WERI-Rb-1 (cell line): Measurements from ENCODE around the gene ATP4B.

Experiments used
- DNase-seq: peaks from one replicate; pipeline ENCODE4 v3.0.0-alpha.2; 2020
- H3K27ac ChIP-seq: fragments of 250-450 bp; sonication (Bioruptor Pico); 2 replicates; pipeline ENCODE4 v1.5.1; 2020; ENCODE audit warnings: mild to moderate bottlenecking, moderate library complexity
- H3K27me3 ChIP-seq: fragments of 250-450 bp; sonication (Bioruptor Pico); 2 replicates; pipeline ENCODE4 v1.5.1; 2021; ENCODE audit warnings: mild to moderate bottlenecking, low read depth, moderate library complexity; ENCODE audit not compliant: insufficient read depth, severe bottlenecking
- H3K36me3 ChIP-seq: fragments of 250-450 bp; sonication (Bioruptor Pico); 2 replicates; pipeline ENCODE4 v1.5.1; 2020; ENCODE audit warnings: mild to moderate bottlenecking, moderate library complexity
- H3K4me3 ChIP-seq: 2 replicates; pipeline ENCODE4 v1.5.1; 2011; ENCODE audit warnings: low read depth, mild to moderate bottlenecking, control low read depth, low read length
- H3K9me3 ChIP-seq: fragments of 250-450 bp; sonication (Bioruptor Pico); 2 replicates; pipeline ENCODE4 v1.5.1; 2021; ENCODE audit warnings: mild to moderate bottlenecking, moderate library complexity; ENCODE audit not compliant: severe bottlenecking
- TF ChIP-seq, protein P1 (sequence below): IDR thresholded peaks from 2 replicates; pipeline ENCODE4 v1.5.1; 2011; ENCODE audit warnings: low read depth, mild to moderate bottlenecking, control low read depth, inconsistent platforms, low read length

The ATP4B gene

DNA sequence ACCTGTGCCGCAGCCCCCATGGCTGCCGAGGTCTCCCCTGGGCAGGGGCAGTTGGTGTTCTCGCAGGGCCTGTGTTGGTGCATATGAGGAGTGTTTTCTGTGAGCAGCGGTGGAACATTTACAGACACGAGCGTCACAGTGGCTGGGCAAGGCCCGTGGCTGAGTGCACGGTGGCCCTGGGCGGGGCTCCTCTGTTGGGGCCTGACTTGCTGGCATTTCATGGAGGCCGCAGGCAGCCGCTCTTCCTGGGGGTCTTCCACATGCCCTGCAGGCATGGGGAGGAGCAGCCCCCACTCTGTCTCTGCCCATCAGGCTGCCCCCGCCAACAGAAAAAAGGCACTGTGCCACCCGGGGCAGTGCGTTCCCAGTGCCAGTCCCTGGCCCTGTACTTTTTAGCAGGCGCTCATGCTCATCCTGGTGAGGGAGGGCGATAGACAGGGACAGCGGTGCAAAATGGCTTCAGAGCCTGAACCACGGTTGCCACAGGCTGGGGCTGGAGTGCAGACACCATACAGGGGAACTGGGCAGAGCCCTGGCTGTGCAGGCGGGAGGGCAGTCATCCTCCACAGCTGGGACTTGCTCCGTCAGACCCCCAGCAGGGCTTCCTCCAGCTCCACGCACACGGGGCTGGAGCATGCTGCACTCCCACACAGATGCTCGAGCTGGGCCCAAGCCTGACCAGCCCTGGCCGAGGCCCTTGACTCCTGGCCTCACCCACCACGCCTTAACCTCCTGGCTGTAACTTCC, 49.9 kb downstream of the ATP4B start:
- TF ChIP-seq, protein P1, sequence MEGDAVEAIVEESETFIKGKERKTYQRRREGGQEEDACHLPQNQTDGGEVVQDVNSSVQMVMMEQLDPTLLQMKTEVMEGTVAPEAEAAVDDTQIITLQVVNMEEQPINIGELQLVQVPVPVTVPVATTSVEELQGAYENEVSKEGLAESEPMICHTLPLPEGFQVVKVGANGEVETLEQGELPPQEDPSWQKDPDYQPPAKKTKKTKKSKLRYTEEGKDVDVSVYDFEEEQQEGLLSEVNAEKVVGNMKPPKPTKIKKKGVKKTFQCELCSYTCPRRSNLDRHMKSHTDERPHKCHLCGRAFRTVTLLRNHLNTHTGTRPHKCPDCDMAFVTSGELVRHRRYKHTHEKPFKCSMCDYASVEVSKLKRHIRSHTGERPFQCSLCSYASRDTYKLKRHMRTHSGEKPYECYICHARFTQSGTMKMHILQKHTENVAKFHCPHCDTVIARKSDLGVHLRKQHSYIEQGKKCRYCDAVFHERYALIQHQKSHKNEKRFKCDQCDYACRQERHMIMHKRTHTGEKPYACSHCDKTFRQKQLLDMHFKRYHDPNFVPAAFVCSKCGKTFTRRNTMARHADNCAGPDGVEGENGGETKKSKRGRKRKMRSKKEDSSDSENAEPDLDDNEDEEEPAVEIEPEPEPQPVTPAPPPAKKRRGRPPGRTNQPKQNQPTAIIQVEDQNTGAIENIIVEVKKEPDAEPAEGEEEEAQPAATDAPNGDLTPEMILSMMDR, result no peak
- H3K27ac ChIP-seq, result no peak overlapping the region
- H3K36me3 ChIP-seq, result peaks cover 94% of the 10 kb centered on the region
- no peak for DNase-seq
- no peaks in the 10 kb centered on the region for H3K9me3 ChIP-seq
- no peak overlapping the region for H3K4me3 ChIP-seq
- H3K27me3 ChIP-seq, result no peaks in the 10 kb centered on the region

DNA sequence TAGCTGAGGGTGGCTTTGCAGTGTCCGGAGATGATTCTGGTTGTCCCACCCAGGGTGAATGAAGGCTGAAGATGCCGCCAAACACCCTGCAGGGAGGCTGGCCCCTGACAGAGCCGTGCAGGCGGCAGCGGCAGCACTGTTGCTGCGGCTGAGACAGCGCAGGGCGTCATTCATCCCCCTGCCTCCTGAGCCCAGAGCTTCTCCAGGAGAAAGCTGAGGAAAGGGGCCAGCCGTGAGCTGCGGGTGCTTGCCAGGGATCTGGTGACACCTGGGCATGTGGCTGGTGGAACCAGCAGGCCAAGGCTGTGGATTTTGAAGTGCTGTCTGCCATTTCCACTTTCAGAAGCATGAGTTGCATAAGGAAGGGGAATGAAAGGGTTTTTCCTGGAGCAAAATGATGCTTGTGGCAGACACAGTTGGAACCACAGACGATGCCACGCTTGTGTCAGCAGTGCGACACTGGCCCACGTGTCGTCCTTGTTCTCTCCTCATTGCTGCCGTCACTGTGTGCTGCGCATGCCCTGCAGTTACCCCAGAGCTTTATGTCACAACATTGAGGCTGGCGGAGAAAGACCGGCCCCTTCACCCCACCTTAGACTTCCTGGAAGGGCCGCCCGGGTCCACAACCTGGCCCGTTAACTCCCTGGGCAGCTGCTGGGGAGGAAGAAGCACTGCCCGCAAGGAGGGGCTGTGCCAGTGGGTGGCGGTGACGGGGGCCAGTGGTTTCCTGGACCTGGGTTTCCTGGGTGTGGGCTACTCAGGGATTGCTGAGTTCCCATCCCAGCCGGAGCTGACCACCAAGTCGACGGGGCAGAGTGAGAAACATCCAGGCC, 50.7 kb downstream of the ATP4B start:
- Histone ChIP-seq H3K27ac (no peak overlapping the region), H3K9me3 (no peaks in the 10 kb centered on the region), H3K4me3 (no peak overlapping the region), H3K36me3 (peaks cover 94% of the 10 kb centered on the region), H3K27me3 (no peaks in the 10 kb centered on the region)
- DNase-seq, result no peak
- TF ChIP-seq, protein P1, result no peak

DNA sequence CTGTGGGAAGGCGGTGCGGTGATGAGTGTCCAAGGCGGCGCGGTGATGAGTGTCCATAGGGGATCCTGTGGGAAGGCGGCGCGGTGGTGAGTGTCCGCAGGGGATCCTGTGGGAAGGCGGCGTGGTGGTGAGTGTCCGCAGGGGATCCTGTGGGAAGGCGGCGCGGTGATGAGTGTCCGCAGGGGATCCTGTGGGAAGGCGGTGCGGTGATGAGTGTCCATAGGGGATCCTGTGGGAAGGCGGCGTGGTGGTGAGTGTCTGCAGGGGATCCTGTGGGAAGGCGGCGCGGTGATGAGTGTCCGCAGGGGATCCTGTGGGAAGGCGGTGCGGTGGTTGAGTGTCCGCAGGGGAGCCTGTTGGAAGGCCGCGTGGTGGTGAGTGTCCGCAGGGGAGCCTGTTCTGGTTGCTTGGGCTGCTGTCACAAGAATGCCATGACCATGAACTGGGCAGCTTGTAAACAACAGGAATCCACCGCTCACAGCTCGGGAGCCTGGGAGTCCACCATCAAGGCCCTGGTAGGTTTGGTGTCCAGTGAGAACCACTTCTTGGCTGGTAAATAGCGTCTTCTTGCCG, 52.0 kb downstream of the ATP4B start:
- H3K27me3 ChIP-seq, result no peaks in the 10 kb centered on the region
- H3K36me3 ChIP-seq, result peaks cover 88% of the 10 kb centered on the region
- TF ChIP-seq, protein P1, result no peak
- DNase-seq, result no peak
- no peak overlapping the region for H3K4me3 ChIP-seq
- no peak overlapping the region for H3K27ac ChIP-seq
- H3K9me3 ChIP-seq, result no peaks in the 10 kb centered on the region

DNA sequence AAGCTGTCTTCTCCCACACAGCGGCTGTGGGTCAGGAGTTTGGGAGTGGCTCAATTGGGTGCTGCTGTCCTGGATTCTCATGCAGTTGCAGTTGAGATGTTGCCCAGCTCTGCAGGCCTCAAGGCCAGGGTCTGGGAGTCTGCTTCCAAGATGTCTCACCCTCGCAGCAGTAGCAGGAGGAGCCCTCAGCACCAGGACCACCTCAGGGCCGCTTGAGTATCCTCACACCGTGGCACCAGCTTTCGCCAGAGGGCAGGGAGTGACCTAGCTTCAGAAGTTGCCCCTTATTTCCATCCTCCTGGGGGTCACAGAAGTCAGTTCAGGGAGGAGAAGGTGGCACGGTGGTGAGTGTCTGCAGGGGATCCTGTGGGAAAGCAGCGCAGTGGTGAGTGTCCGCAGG, 52.5 kb downstream of the ATP4B start:
- TF ChIP-seq, protein P1, result no peak
- Histone ChIP-seq H3K4me3 (no peak overlapping the region), H3K36me3 (peaks cover 88% of the 10 kb centered on the region), H3K9me3 (no peaks in the 10 kb centered on the region), H3K27me3 (no peaks in the 10 kb centered on the region), H3K27ac (no peak overlapping the region)
- DNase-seq, result no peak

DNA sequence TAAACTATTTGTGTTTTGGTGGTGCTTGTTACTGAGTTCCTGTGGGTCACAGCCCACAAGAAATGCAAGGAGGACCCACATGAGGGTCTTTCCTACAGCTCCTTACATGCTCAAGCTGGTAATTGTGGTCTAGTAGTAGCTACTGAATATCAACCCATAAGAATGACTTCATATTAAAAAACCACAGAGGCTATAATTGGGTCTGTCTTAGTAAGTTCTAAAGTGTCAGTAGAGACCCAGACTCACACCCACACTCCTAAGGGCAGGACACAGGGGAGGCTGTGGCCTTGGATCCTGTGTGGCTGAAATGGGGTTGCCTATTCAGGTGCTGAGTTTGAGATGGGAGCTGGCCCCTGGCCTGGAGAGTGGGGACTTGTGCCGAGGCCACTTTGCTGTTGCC, 53.8 kb downstream of the ATP4B start:
- H3K36me3 ChIP-seq, result peaks cover 82% of the 10 kb centered on the region
- H3K9me3 ChIP-seq, result peaks cover 4% of the 10 kb centered on the region
- no peak for DNase-seq
- H3K27ac ChIP-seq, result no peak overlapping the region
- H3K27me3 ChIP-seq, result no peaks in the 10 kb centered on the region
- TF ChIP-seq, protein P1, result no peak
- no peak overlapping the region for H3K4me3 ChIP-seq
